Spleen (tissue), 7 donors: ENCODE measurements around the gene SCN1B.

Experiments used
- CTCF ChIP-seq, 11 experiments: fragments of 200-600 bp in 7 of 11; fragments of 450-650 bp in 4 of 11; sonication (generic) in 4 of 11; IDR thresholded peaks in 8 of 11; conservative IDR thresholded peaks in 3 of 11; 1 replicate in 7 of 11; 2 replicates in 4 of 11; pipeline versions ENCODE4 v1.4.0 to v1.8.0; 2016 to 2021; ENCODE audit warnings: antibody characterized with exemption in 11 of 11, inconsistent platforms in 4 of 11, mild to moderate bottlenecking in 1 of 11
- POLR2A ChIP-seq, 3 donors: fragments of 450-650 bp; IDR thresholded peaks; one replicate each; pipeline ENCODE4 v1.5.1; 2017; ENCODE audit warnings: antibody characterized with exemption in 3 of 3, mild to moderate bottlenecking in 1 of 3
- donor health status: DM: no; HTN: no; CAD: no; lungs with moderate emphysema.
- donor health status: DM: no; HTN: no; CAD: no.
- donor health status: DM: no; HTN: no; CAD: no.

- TF ChIP-seq CTCF (IDR thresholded peaks at IDR 0.05 in 8 of 11, conservative IDR thresholded peaks at IDR 0.05 in 3 of 11), result no peak
- TF ChIP-seq POLR2A (IDR thresholded peaks at IDR 0.05), result no peak
These were observed 26.3 kb downstream of the SCN1B start for GRCh38 chr19:35056513-35057063.
